ENCODE results near the gene DPEP2.
"Not testable (repeated sequence)": the region's sequence is repeated elsewhere in the genome, so short reads cannot be mapped to it uniquely, and the experiment has no call there.

Gene DPEP2

GRCh38 chr16:68013440-68013839 lies 14.2 kb upstream of the DPEP2 start:
- Histone ChIP-seq H3K18ac (ENCODE audit: low read depth in 1 of 2, low read length in 2 of 2) (no peak overlapping the region), H3K4me2 (ENCODE audit: low read length, poor library complexity, severe bottlenecking) (no peak overlapping the region), H3K4me3 (ENCODE audit: insufficient read depth in 1 of 2, low read depth in 1 of 2, low read length in 2 of 2) (no peak overlapping the region), H3K36me3 (ENCODE audit: control insufficient read depth in 1 of 2, insufficient read depth in 2 of 2, low read depth in 1 of 2, low read length in 2 of 2) (no peaks in the 10 kb centered on the region), H3K4ac (ENCODE audit: low read depth in 1 of 2, low read length in 2 of 2) (no peak overlapping the region), H3K27me3 (ENCODE audit: control insufficient read depth in 1 of 2, insufficient read depth in 1 of 2, low read length in 2 of 2) (peaks cover 9 to 28% of the 10 kb centered on the region in 2 experiments), H2BK15ac (ENCODE audit: low read depth, poor library complexity, severe bottlenecking) (no peak overlapping the region), H4K91ac (ENCODE audit: low read length) (no peak overlapping the region), H2AK5ac (ENCODE audit: low read length, severe bottlenecking) (no peak overlapping the region), H2BK5ac (ENCODE audit: low read depth, low read length, poor library complexity, severe bottlenecking) (no peak overlapping the region), H3K4me1 (ENCODE audit: control insufficient read depth, insufficient read depth, low read depth, low read length) (no peaks in the 10 kb centered on the region), H3K14ac (ENCODE audit: low read length in 2 of 2) (no peak overlapping the region), H2AFZ (ENCODE audit: low read depth, low read length) (peak overlapping the region; percentile 51), H3K79me1 (replicated peaks; ENCODE audit: low read length, poor library complexity, severe bottlenecking) (peaks cover 1% of the 10 kb centered on the region), H3K23ac (ENCODE audit: low read length in 2 of 2) (no peak overlapping the region), H3K27ac (ENCODE audit: low read length, poor library complexity, severe bottlenecking) (no peak overlapping the region), H2BK12ac (ENCODE audit: low read length in 2 of 2) (no peak overlapping the region), H3K9ac (ENCODE audit: low read length) (no peak overlapping the region), H3K9me3 (ENCODE audit: control insufficient read depth, low read length) (no peaks in the 10 kb centered on the region), H2BK120ac (ENCODE audit: low read depth, low read length) (no peak overlapping the region), H4K8ac (ENCODE audit: low read length) (no peak overlapping the region)
- no peak for DNase-seq
- no CpG with 5 or more reads among the region's 1 CpG for WGBS

- H2AFZ ChIP-seq (ENCODE audit: low read depth, low read length); H2BK5ac ChIP-seq (ENCODE audit: low read depth, low read length, poor library complexity, severe bottlenecking); H3K4me3 ChIP-seq (ENCODE audit: insufficient read depth in 1 of 2, low read depth in 1 of 2, low read length in 2 of 2); H3K23ac ChIP-seq (ENCODE audit: low read length in 2 of 2); H4K8ac ChIP-seq (ENCODE audit: low read length); H4K91ac ChIP-seq (ENCODE audit: low read length); H3K14ac ChIP-seq (ENCODE audit: low read length in 2 of 2); H2BK12ac ChIP-seq (ENCODE audit: low read length in 2 of 2); H3K36me3 ChIP-seq (ENCODE audit: control insufficient read depth in 1 of 2, insufficient read depth in 2 of 2, low read depth in 1 of 2, low read length in 2 of 2); H2BK15ac ChIP-seq (ENCODE audit: low read depth, poor library complexity, severe bottlenecking); H3K27ac ChIP-seq (ENCODE audit: low read length, poor library complexity, severe bottlenecking); DNase-seq; H3K9ac ChIP-seq (ENCODE audit: low read length); H2AK5ac ChIP-seq (ENCODE audit: low read length, severe bottlenecking); H3K79me1 ChIP-seq (replicated peaks; ENCODE audit: low read length, poor library complexity, severe bottlenecking); H3K4me1 ChIP-seq (ENCODE audit: control insufficient read depth, insufficient read depth, low read depth, low read length); H3K18ac ChIP-seq (ENCODE audit: low read depth in 1 of 2, low read length in 2 of 2); H3K4ac ChIP-seq (ENCODE audit: low read depth in 1 of 2, low read length in 2 of 2); H3K9me3 ChIP-seq (ENCODE audit: control insufficient read depth, low read length); H3K4me2 ChIP-seq (ENCODE audit: low read length, poor library complexity, severe bottlenecking); H2BK120ac ChIP-seq (ENCODE audit: low read depth, low read length): not testable (repeated sequence)
- 83% methylated on average over 3 of the region's 4 CpGs for WGBS
- peaks cover 9 to 28% of the 10 kb centered on the region in 2 experiments for H3K27me3 ChIP-seq (ENCODE audit: control insufficient read depth in 1 of 2, insufficient read depth in 1 of 2, low read length in 2 of 2)
Observed at GRCh38 chr16:68009872-68010271, 10.6 kb upstream of the DPEP2 start.

GRCh38 chr16:68009157-68009735 lies 10.0 kb upstream of the DPEP2 start:
- no peak overlapping the region for H3K9ac ChIP-seq (ENCODE audit: low read length)
- H3K18ac ChIP-seq (ENCODE audit: low read depth in 1 of 2, low read length in 2 of 2), result no peak overlapping the region

GRCh38 chr16:68005786-68006286 lies 6.6 kb upstream of the DPEP2 start:
- WGBS, result 66% methylated on average over 5 of the region's 6 CpGs
- H3K9me3 ChIP-seq (ENCODE audit: control insufficient read depth, low read length), result no peaks in the 10 kb centered on the region

More at GRCh38 chr16:68009157-68009735, 10.0 kb upstream of the DPEP2 start:
- H4K8ac ChIP-seq (ENCODE audit: low read length), result no peak overlapping the region
- H3K14ac ChIP-seq (ENCODE audit: low read length in 2 of 2), result no peak overlapping the region
- no peak overlapping the region for H2AK5ac ChIP-seq (ENCODE audit: low read length, severe bottlenecking)
- H3K27me3 ChIP-seq (ENCODE audit: control insufficient read depth in 1 of 2, insufficient read depth in 1 of 2, low read length in 2 of 2), result peaks cover 7 to 26% of the 10 kb centered on the region in 2 experiments
- H3K4me1 ChIP-seq (ENCODE audit: control insufficient read depth, insufficient read depth, low read depth, low read length), result peaks cover 1% of the 10 kb centered on the region
- H2BK120ac ChIP-seq (ENCODE audit: low read depth, low read length), result no peak overlapping the region
- H3K36me3 ChIP-seq (ENCODE audit: control insufficient read depth in 1 of 2, insufficient read depth in 2 of 2, low read depth in 1 of 2, low read length in 2 of 2), result no peaks in the 10 kb centered on the region
- H3K9me3 ChIP-seq (ENCODE audit: control insufficient read depth, low read length), result no peaks in the 10 kb centered on the region
- H3K4me3 ChIP-seq (ENCODE audit: insufficient read depth in 1 of 2, low read depth in 1 of 2, low read length in 2 of 2), result no peak overlapping the region
- no peak overlapping the region for H2BK5ac ChIP-seq (ENCODE audit: low read depth, low read length, poor library complexity, severe bottlenecking)
- no peak overlapping the region for H2BK15ac ChIP-seq (ENCODE audit: low read depth, poor library complexity, severe bottlenecking)
- 75% methylated on average over 9 of the region's 9 CpGs for WGBS
- H3K27ac ChIP-seq (ENCODE audit: low read length, poor library complexity, severe bottlenecking), result no peak overlapping the region
- no peak overlapping the region for H2AFZ ChIP-seq (ENCODE audit: low read depth, low read length)
- peaks cover 1% of the 10 kb centered on the region for H3K79me1 ChIP-seq (replicated peaks; ENCODE audit: low read length, poor library complexity, severe bottlenecking)
- no peak for DNase-seq
- H4K91ac ChIP-seq (ENCODE audit: low read length), result peak overlapping the region; percentile 50
- H3K23ac ChIP-seq (ENCODE audit: low read length in 2 of 2), result no peak overlapping the region
- H3K4me2 ChIP-seq (ENCODE audit: low read length, poor library complexity, severe bottlenecking), result no peak overlapping the region
- H3K4ac ChIP-seq (ENCODE audit: low read depth in 1 of 2, low read length in 2 of 2), result no peak overlapping the region
- no peak overlapping the region for H2BK12ac ChIP-seq (ENCODE audit: low read length in 2 of 2)

More at GRCh38 chr16:68005786-68006286, 6.6 kb upstream of the DPEP2 start:
- Histone ChIP-seq H2AFZ (ENCODE audit: low read depth, low read length) (no peak overlapping the region), H2BK15ac (ENCODE audit: low read depth, poor library complexity, severe bottlenecking) (no peak overlapping the region), H3K4ac (ENCODE audit: low read depth in 1 of 2, low read length in 2 of 2) (peak overlapping the region in 1 of 2 experiments; percentile 5), H3K27me3 (ENCODE audit: control insufficient read depth in 1 of 2, insufficient read depth in 1 of 2, low read length in 2 of 2) (peaks cover 0 to 16% of the 10 kb centered on the region in 2 experiments), H3K4me1 (ENCODE audit: control insufficient read depth, insufficient read depth, low read depth, low read length) (peaks cover 1% of the 10 kb centered on the region), H2BK120ac (ENCODE audit: low read depth, low read length) (no peak overlapping the region), H3K4me2 (ENCODE audit: low read length, poor library complexity, severe bottlenecking) (no peak overlapping the region), H3K23ac (ENCODE audit: low read length in 2 of 2) (no peak overlapping the region), H2BK12ac (ENCODE audit: low read length in 2 of 2) (no peak overlapping the region), H4K8ac (ENCODE audit: low read length) (peak overlapping the region; percentile 82), H4K91ac (ENCODE audit: low read length) (peak overlapping the region; percentile 3), H3K14ac (ENCODE audit: low read length in 2 of 2) (no peak overlapping the region), H2BK5ac (ENCODE audit: low read depth, low read length, poor library complexity, severe bottlenecking) (no peak overlapping the region), H3K4me3 (ENCODE audit: insufficient read depth in 1 of 2, low read depth in 1 of 2, low read length in 2 of 2) (no peak overlapping the region), H3K9ac (ENCODE audit: low read length) (no peak overlapping the region), H3K79me1 (replicated peaks; ENCODE audit: low read length, poor library complexity, severe bottlenecking) (no peaks in the 10 kb centered on the region), H3K27ac (ENCODE audit: low read length, poor library complexity, severe bottlenecking) (no peak overlapping the region), H3K36me3 (ENCODE audit: control insufficient read depth in 1 of 2, insufficient read depth in 2 of 2, low read depth in 1 of 2, low read length in 2 of 2) (no peaks in the 10 kb centered on the region), H3K18ac (ENCODE audit: low read depth in 1 of 2, low read length in 2 of 2) (no peak overlapping the region), H2AK5ac (ENCODE audit: low read length, severe bottlenecking) (no peak overlapping the region)
- no peak for DNase-seq
